GM21737 (cell line): ENCODE data around the gene EGR4.
"Not testable (repeated sequence)": the region's sequence is repeated elsewhere in the genome, so short reads cannot be mapped to it uniquely, and the experiment has no call there.

Experiments used
- ATAC-seq: cut with Tn5 transposase; IDR thresholded peaks from one replicate; pipeline ENCODE4 v1.9.1; 2021; ENCODE audit warnings: mild to moderate bottlenecking, moderate library complexity; ENCODE audit not compliant: unreplicated experiment

Gene EGR4

GRCh38 chr2:73264332-73264606 is 29.1 kb downstream of the EGR4 start:
- ATAC-seq = no peak

- no peak for ATAC-seq
These were observed 29.6 kb downstream of the EGR4 start for GRCh38 chr2:73263540-73264331.

DNA sequence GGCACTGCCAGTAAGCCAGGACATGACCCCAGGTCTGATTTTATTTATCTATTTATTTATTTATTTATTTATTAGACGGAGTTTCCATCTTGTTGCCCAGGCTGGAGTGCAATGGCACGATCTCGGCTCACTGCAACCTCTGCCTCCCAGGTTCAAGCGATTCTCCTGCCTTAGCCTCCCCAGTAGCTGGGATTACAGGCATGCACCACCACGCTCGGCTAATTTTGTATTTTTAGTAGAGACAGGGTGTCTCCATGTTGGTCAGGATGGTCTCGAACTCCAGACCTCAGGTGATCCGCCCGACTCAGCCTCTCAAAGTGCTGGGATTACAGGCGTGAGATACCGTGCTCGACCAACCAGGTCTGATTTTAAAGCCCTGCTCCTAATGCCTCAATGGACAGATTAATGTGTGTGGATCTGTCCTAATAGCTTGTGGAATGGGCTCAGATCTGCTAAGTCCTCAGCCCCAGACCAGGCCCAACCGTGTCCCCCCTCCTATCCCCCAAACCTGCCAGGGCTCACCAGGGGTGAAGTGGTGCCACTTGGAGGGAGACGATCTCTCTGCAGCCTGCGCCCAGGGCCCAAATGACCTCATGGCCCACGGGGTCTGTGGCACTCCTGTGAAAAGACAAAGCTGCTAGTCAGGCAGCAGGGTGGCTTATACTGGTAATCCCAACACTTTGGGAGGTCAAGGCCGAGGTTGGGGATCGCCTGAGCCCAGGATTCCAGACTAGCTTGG is 30.5 kb downstream of the EGR4 start:
- not testable (repeated sequence) for ATAC-seq

DNA sequence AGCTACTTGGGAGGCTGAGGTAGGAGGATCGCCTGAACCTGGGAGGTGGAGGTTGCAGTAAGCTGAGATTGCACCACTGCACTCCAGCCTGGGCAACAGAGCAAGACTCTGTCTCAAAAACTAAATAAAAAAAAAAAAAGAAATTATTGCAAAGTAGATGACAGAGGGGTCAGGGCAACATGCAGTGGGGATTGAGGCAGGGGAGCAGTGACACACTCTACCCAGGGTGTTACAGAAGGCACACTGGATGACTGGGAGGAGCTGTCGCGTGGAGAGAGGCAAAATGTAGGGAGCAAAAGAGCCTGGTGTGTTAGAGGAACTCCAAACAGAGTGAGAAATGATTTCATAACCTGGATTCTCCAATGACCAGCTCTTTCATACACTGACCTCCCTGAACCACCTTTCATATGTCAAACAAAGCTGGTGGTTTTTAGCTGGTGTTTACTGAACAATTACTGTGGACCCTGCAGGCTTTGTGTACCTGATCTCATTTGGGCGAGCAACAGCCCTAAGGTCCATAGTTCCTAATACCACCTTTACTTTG is 31.2 kb downstream of the EGR4 start:
- no peak for ATAC-seq

- no peak for ATAC-seq
These were observed 32.9 kb downstream of the EGR4 start for GRCh38 chr2:73260338-73260984.

- no peak for ATAC-seq
These were observed 33.5 kb downstream of the EGR4 start for GRCh38 chr2:73259704-73260337.

- ATAC-seq = no peak
These were observed 34.1 kb downstream of the EGR4 start for GRCh38 chr2:73259276-73259675.

- no peak for ATAC-seq
These were observed 34.5 kb downstream of the EGR4 start for GRCh38 chr2:73258913-73259215.

GRCh38 chr2:73258186-73258912 is 35.0 kb downstream of the EGR4 start:
- no peak for ATAC-seq

GRCh38 chr2:73257425-73258125 is 35.8 kb downstream of the EGR4 start:
- ATAC-seq = no peak

- no peak for ATAC-seq
These were observed 36.3 kb downstream of the EGR4 start for GRCh38 chr2:73257021-73257420.

GRCh38 chr2:73256618-73256922 is 36.8 kb downstream of the EGR4 start:
- no peak for ATAC-seq

DNA sequence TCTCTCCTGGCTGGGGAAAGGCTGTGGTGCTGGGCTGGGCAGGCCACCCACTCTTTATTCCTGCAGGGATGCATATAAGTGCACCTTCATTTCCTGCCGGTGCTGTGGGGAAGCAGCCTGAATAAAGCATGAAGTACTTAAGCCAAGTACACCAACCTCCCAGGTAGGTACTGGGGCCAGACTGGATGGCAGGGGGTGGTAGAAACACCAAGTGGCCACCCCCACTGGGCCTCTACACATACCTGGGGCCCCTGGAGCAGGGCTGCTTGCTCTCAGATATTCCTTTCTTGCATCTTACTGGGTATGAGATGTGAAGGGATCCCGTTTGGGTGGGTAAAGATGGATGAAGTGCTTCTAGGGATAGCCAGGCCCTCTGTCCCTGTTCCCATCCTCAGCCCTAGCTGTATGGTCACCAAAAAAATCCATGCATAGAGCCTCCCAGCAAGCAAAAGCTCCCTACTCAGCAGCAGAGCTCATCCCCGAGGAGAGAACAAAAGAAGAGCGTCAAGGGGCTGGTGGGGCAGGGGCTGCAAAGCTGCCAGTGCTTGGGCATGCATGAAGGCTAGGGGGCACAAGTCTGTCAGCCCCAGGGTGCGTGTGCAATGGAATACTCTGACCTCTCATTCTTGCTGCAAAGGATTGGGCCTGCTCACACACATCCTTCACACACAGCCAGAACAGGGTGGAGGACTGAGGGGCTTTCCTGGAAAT is 37.3 kb downstream of the EGR4 start:
- no peak for ATAC-seq

DNA sequence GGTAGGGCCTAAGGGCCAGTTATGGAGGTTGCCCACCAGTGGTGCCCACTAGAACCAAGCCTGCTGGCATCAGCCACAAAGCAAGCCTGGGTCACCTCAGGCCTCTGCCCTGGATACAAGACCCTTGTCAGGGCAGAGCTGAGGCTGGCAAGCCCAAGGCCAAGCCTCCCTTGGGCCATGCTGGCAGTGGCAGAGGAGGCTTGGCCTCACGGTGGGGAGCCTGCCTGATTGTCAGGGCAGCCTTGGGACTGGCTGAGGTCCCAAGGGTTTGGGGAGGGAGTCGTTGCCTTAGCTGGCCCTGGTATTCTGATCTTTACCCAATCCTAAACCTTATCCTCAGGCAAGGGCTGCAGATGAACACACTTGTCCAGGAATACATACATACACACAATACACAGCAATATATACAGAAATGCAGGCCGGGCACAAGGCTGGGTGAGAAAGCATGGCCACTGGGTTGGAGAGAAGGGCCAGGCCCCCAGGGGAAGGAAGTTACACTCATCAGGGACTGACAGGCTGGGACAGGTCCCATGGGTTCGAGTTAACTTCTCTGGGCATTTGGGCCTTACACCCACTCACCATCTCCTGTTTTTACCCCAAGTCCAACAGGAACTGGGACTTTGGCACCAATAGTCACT is 38.2 kb downstream of the EGR4 start:
- ATAC-seq = no peak

DNA sequence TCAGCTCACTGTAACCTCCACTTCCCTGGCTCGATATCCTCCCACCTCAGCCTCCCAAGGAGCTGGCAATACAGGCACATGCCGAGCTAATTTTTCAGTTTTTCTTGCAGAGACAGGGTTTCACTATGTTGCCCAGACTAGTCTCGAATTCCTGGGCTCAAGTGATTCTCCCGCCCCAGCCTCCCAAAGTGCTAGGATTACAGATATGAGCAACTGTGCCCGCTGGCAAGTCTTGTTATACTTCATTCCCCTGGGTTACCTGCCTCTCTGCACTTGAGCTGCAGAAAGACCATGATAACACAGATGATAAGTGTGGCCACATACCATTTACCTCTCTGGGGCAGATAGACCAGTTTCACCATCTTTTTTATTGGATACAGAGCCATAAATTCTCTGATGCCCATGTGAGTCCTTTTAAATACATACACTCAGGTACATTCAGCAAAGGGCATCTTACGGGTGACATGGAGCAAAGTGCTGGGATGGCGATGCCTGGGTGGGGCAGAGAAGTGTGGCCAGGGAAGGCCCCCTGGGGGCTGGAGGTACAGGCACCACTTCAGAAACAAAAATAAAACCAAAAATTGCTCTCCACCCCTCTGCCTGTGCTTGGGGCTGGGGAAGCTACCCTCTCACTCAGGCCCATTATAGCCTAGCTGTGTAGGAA is 38.9 kb downstream of the EGR4 start:
- ATAC-seq = no peak

GRCh38 chr2:73253901-73254300 is 39.4 kb downstream of the EGR4 start:
- ATAC-seq = no peak

DNA sequence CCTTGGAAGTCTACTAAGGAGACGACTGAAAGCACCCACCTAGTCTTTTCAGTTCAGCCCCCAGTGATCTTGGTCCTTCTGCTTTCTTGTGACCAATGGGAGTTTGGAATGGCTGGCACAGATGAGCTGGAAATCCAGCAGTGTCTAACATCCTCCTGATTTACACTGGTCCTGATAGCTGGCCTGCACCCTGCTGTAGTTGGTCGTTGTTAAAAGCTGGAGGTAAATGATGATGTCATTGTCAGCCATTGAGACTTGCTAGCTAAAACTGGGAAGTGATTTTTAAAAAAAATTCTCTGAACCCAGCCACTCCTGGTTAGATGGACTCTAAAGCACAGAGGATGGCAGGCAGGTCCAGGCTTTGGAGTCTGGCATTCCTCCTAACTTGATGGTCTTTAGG is 39.9 kb downstream of the EGR4 start:
- ATAC-seq = no peak

- ATAC-seq = no peak
These were observed 40.9 kb downstream of the EGR4 start for GRCh38 chr2:73252238-73253027.
